ENCODE results near the gene SLC30A1. TPM values are rescaled to one million over a fixed set of nuclear protein-coding genes. Genes with fewer than 3 reads are reported as not detected.

The SLC30A1 gene
- total and polyA plus RNA-seq, 2 of the 8 experiments (the other 6 are each of a cell fraction or from before 2014, with no cell fraction given): 4.5 to 14.0 TPM

DNA sequence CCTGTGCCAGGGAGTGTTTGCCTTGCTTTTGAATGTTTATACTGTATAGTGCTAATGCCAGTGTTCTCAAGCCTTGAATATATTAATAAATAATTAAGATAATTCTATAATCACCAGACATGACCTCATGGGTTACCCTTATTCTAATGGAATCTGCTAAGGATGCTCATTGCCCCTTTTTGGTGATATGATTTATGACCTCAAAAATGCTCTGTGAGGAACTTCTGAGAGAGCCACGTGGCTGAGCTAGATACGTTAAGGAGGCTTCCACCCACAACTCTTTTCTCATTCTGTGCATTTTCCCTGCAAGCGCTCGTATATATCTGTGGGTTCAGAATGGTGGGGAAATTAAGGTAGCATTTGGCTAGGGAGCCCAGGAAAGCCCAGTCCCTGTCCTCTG, 19.6 kb upstream of the SLC30A1 start:
- H4K20me1 ChIP-seq (replicated peaks in 1 of 2; ENCODE audit: control insufficient read depth in 1 of 2, insufficient read depth in 2 of 2, low read length in 2 of 2): no peaks in the 10 kb centered on the region
- no peak for FAIRE-seq
- no peaks in the 10 kb centered on the region for H3K9me3 ChIP-seq (ENCODE audit: insufficient read depth in 2 of 2, low read depth in 1 of 2, low read length in 1 of 2)
- H3K23me2 ChIP-seq (ENCODE audit: low read depth, low read length): peaks cover 2% of the 10 kb centered on the region; the same call in 1 of the 2 replicates
- H3K36me3 ChIP-seq (ENCODE audit: control insufficient read depth in 2 of 4, insufficient read depth in 4 of 4, low read length in 3 of 4): no peaks in the 10 kb centered on the region
- H2BK120ac ChIP-seq (replicated peaks; ENCODE audit: low read depth, low read length): no peak overlapping the region
- no peaks in the 10 kb centered on the region for H3K79me2 ChIP-seq (ENCODE audit: control insufficient read depth in 1 of 2, insufficient read depth in 2 of 2, low read length in 2 of 2)
- H2BK5ac ChIP-seq (ENCODE audit: low read depth, low read length): no peak overlapping the region
- H4K8ac ChIP-seq (ENCODE audit: extremely low read depth, insufficient read depth, low read length): no peak overlapping the region
- H3K27ac ChIP-seq (ENCODE audit: low read depth, low read length): no peak overlapping the region
- no peak for TF ChIP-seq SUZ12 (IDR thresholded peaks at IDR 0.05; ENCODE audit: low read length)
- H3K14ac ChIP-seq (ENCODE audit: insufficient read length): no peak overlapping the region
- whole genome bisulfite sequencing, 2 experiments (ENCODE audit: extremely low coverage in 1 of 2, insufficient coverage in 1 of 2, insufficient read length in 1 of 2, insufficient replicate concordance in 2 of 2, low coverage in 1 of 2, low lambda C conversion rate in 2 of 2, missing lambda C conversion rate in 1 of 2): 85% methylated on average over 4 of the region's 4 CpGs; no CpG with 5 or more reads in 1 of the 2 experiments
- H2BK12ac ChIP-seq (ENCODE audit: low read depth, low read length): no peak overlapping the region
- no peak for DNase-seq (ENCODE audit: low read depth in 1 of 2, low spot score in 2 of 2)
- H3K4ac ChIP-seq (replicated peaks; ENCODE audit: insufficient read length, low read depth, low read length): no peak overlapping the region
- no peak overlapping the region for H2AK5ac ChIP-seq (ENCODE audit: low read depth, low read length)
- H3K27me3 ChIP-seq (replicated peaks in 1 of 4; ENCODE audit: control insufficient read depth in 3 of 4, extremely low read depth in 1 of 4, insufficient read depth in 3 of 4, low read length in 3 of 4): no peaks in the 10 kb centered on the region
- H3K4me3 ChIP-seq (ENCODE audit: extremely low read depth in 1 of 4, insufficient read depth in 2 of 4, low read depth in 3 of 4, low read length in 4 of 4): no peak overlapping the region
- no peak overlapping the region for H3K18ac ChIP-seq (ENCODE audit: extremely low read depth, low read length)
- H3K79me1 ChIP-seq (ENCODE audit: low read depth, low read length): no peaks in the 10 kb centered on the region
- H3K23ac ChIP-seq (ENCODE audit: insufficient read length): no peak overlapping the region
- no peak overlapping the region for H3K9ac ChIP-seq (replicated peaks in 1 of 4; ENCODE audit: extremely low read depth in 1 of 4, low read depth in 3 of 4, low read length in 3 of 4)
- H3K4me1 ChIP-seq (replicated peaks in 1 of 4; ENCODE audit: control insufficient read depth in 3 of 4, insufficient read depth in 4 of 4, low read length in 3 of 4): no peaks in the 10 kb centered on the region
- H3K56ac ChIP-seq (replicated peaks; ENCODE audit: insufficient read length, low read depth, low read length): no peak overlapping the region
- CTCF ChIA-PET (ENCODE audit: partially characterized antibody): no interaction called here
- no peak overlapping the region for H3K4me2 ChIP-seq (ENCODE audit: insufficient read depth in 1 of 2, low read depth in 2 of 2, low read length in 2 of 2)
- H2BK20ac ChIP-seq (ENCODE audit: low read length): no peak overlapping the region
- no peak overlapping the region for H4K91ac ChIP-seq (replicated peaks; ENCODE audit: insufficient read length, low read length)
- no peak overlapping the region for H4K5ac ChIP-seq (ENCODE audit: insufficient read length, low read depth, low read length)
- no peak overlapping the region for H2AFZ ChIP-seq (ENCODE audit: low read length)
- POLR2A ChIA-PET (ENCODE audit: partially characterized antibody): no interaction called here
- H2BK15ac ChIP-seq (ENCODE audit: low read length): no peak overlapping the region
